Retinal pigment epithelial cell (primary cell): ENCODE data around the gene MYRIP.
A peak's percentile ranks its signal among the peaks of the same experiment; 100 is the strongest.

Experiments used
- DNase-seq: peaks from one replicate; pipeline ENCODE4 v3.0.0-alpha.2; 2010; ENCODE audit warnings: low read depth
- H3K4me3 ChIP-seq: 2 replicates; pipeline ENCODE4 v1.5.1; 2011; ENCODE audit warnings: mild to moderate bottlenecking, low read length, control low read depth, moderate library complexity
- TF ChIP-seq, protein P1 (sequence below): conservative IDR thresholded peaks from 2 replicates; pipeline ENCODE4 v1.5.1; 2011; ENCODE audit warnings: low read depth, low read length, control low read depth, inconsistent platforms

Gene MYRIP

GRCh38 chr3:40228792-40229350 is 419.5 kb downstream of the MYRIP start:
- no peak overlapping the region for H3K4me3 ChIP-seq
- no peak for DNase-seq
- TF ChIP-seq, protein P1, sequence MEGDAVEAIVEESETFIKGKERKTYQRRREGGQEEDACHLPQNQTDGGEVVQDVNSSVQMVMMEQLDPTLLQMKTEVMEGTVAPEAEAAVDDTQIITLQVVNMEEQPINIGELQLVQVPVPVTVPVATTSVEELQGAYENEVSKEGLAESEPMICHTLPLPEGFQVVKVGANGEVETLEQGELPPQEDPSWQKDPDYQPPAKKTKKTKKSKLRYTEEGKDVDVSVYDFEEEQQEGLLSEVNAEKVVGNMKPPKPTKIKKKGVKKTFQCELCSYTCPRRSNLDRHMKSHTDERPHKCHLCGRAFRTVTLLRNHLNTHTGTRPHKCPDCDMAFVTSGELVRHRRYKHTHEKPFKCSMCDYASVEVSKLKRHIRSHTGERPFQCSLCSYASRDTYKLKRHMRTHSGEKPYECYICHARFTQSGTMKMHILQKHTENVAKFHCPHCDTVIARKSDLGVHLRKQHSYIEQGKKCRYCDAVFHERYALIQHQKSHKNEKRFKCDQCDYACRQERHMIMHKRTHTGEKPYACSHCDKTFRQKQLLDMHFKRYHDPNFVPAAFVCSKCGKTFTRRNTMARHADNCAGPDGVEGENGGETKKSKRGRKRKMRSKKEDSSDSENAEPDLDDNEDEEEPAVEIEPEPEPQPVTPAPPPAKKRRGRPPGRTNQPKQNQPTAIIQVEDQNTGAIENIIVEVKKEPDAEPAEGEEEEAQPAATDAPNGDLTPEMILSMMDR = no peak

- no peak overlapping the region for H3K4me3 ChIP-seq
- TF ChIP-seq, protein P1 = no peak
Observed at GRCh38 chr3:40229386-40229785, 420.0 kb downstream of the MYRIP start.

DNA sequence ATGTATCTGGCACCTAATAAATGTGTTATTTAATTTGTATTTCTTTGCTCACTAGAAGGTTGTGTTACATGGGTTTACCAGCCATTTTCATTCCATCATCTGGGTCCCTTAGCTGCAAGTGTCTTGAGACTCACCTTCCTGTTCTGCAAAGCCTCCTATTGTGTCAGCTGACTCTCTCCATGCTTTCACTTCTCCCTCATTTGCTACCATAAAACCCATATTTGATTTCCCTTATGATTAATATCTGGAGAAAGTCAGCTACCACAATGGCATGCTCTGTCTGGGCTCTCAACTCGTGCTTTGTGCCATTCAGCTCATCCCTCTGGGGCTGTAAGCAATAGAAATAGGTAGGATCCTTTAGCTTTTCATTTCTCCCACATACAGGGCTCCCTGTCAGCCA is 420.6 kb downstream of the MYRIP start:
- H3K4me3 ChIP-seq = no peak overlapping the region
- DNase-seq = no peak
- TF ChIP-seq, protein P1 = no peak

More at GRCh38 chr3:40229386-40229785, 420.0 kb downstream of the MYRIP start:
- DNase-seq = no peak

DNA sequence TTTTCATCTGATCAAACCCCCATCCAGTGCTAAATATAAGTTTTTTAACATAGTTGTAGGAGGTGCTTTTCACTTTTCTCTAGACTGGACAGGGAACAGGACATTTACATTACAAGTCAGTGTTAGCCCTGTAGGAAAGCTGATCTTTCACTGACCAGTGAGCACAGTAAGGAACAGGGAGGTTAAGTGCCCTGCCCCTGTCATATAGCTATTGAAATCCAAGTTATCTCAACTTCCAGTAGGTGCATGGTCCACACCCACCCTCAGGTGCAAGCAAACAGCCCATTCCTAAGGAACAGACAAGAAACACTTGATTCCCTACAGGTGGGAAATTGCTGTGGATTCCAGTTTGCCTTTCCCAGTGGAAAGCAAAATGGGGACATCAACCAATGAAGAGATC is 421.0 kb downstream of the MYRIP start:
- TF ChIP-seq, protein P1 = no peak

DNA sequence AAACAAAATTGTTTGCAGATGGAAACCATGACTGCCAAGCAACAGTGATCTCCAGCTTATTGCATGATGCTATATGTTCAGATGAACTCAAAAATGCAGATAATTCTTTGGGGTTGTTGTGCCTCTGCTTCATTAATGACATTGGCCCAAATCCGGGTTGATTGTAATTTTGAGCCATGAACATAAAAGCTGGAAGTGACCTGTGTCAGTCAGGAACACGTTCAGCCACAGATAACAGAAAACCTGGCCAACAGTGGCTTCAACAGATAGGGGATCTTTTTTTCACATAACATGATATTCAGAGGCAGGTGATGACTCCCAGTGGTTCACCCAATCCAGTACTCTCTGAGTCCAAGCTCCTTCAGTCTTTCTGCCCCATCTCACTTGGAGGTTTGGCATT is 423.2 kb downstream of the MYRIP start:
- no peak for DNase-seq
- TF ChIP-seq, protein P1 = no peak

More for the DNA sequence above, 421.0 kb downstream of the MYRIP start:
- DNase-seq = no peak
- H3K4me3 ChIP-seq = no peak overlapping the region

GRCh38 chr3:40237159-40237558 is 427.8 kb downstream of the MYRIP start:
- H3K4me3 ChIP-seq = no peak overlapping the region
- TF ChIP-seq, protein P1 = no peak
- DNase-seq = no peak

More for the DNA sequence above, 423.2 kb downstream of the MYRIP start:
- no peak overlapping the region for H3K4me3 ChIP-seq

GRCh38 chr3:40237889-40238571 is 428.6 kb downstream of the MYRIP start:
- DNase-seq = no peak
- no peak overlapping the region for H3K4me3 ChIP-seq
- TF ChIP-seq, protein P1 = peak; percentile 32
